Endothelial cell of umbilical vein (primary cell): ENCODE results near the gene ADD1. TPM values are rescaled to one million over a fixed set of nuclear protein-coding genes. Genes with fewer than 3 reads are reported as not detected.
"Not testable (repeated sequence)": the region's sequence is repeated elsewhere in the genome, so short reads cannot be mapped to it uniquely, and the experiment has no call there.

Experiments used
- BruUV-seq: library from RNA; stranded (reverse); fragments of 400-500 nt; replicated peaks from 2 replicates; lab custom pipeline; 2021; lab: Mats Ljungman, UMichigan
- CTCF ChIA-PET: fragments of 300-600, 350-600 bp; sonication (Branson Sonifier 250); formaldehyde crosslinking; loops from one replicate; lab custom pipeline; 2021; ENCODE audit warnings: antibody characterized with exemption, inconsistent platforms; lab: Charles Lee
- POLR2A ChIA-PET: fragments of 300-600, 350-600 bp; sonication (Branson Sonifier 250); formaldehyde crosslinking; loops from one replicate; lab custom pipeline; 2021; ENCODE audit warnings: antibody characterized with exemption, inconsistent platforms; lab: Charles Lee
- DNase-seq: peaks from one replicate; pipeline ENCODE4 v3.0.0-alpha.2; 2011; ENCODE audit warnings: low read depth, low spot score
- FAIRE-seq: peaks from 2 replicates; lab custom pipeline; 2011; peaks lifted over from hg19 to GRCh38; lab: Jason Lieb, UNC
- H2AFZ ChIP-seq: 2 replicates; pipeline ENCODE4 v1.6.0; 2012; ENCODE audit warnings: low read depth, low read length, control low read depth, inconsistent platforms
- H3K27ac ChIP-seq: 2 replicates; pipeline ENCODE4 v1.5.1; 2011; ENCODE audit warnings: low read depth, mild to moderate bottlenecking, control low read depth, low read length, moderate library complexity; ENCODE audit not compliant: insufficient read depth
- H3K27me3 ChIP-seq, 2 experiments: 2 replicates each; pipeline versions ENCODE4 v1.6.0 to v1.6.1; 2011; ENCODE audit warnings: low read length in 2 of 2, mixed read lengths in 1 of 2; ENCODE audit not compliant: control insufficient read depth in 2 of 2, insufficient read depth in 2 of 2
- H3K36me3 ChIP-seq, 2 experiments: 2 replicates in 1 of 2; 3 replicates in 1 of 2; pipeline ENCODE4 v1.5.1; 2011; ENCODE audit warnings: low read length in 2 of 2, mild to moderate bottlenecking in 1 of 2, moderate library complexity in 1 of 2; ENCODE audit not compliant: control insufficient read depth in 2 of 2, insufficient read depth in 2 of 2; ENCODE audit errors: extremely low read depth in 1 of 2
- H3K4me1 ChIP-seq: 3 replicates; pipeline ENCODE4 v1.5.1; 2011; ENCODE audit warnings: mild to moderate bottlenecking, low read length; ENCODE audit not compliant: control insufficient read depth, insufficient read depth; ENCODE audit errors: extremely low read depth
- H3K4me2 ChIP-seq: 2 replicates; pipeline ENCODE4 v1.6.1; 2011; ENCODE audit warnings: low read length, control low read depth, mixed read lengths; ENCODE audit not compliant: insufficient read depth
- H3K4me3 ChIP-seq, 3 experiments: fragments of 200-600 bp in 1 of 3; sonication (generic), shearing (Covaris generic) in 1 of 3; replicated peaks in 1 of 3; 2 replicates each; pipeline ENCODE4 v1.5.1; 2011 to 2016; ENCODE audit warnings: control low read depth in 3 of 3, low read length in 3 of 3, mild to moderate bottlenecking in 2 of 3, inconsistent platforms in 1 of 3, low read depth in 1 of 3, moderate library complexity in 1 of 3; ENCODE audit not compliant: insufficient read depth in 1 of 3
- H3K79me2 ChIP-seq: 2 replicates; pipeline ENCODE4 v1.6.0; 2012; ENCODE audit warnings: low read length, inconsistent platforms; ENCODE audit not compliant: control insufficient read depth, insufficient read depth
- H3K9ac ChIP-seq: replicated peaks from 2 replicates; pipeline ENCODE3; 2011; ENCODE audit warnings: low read length, control low read depth; ENCODE audit not compliant: insufficient read depth; ENCODE audit errors: extremely low read depth
- H3K9me1 ChIP-seq: replicated peaks from 3 replicates; pipeline ENCODE4 v1.6.0; 2011; ENCODE audit warnings: mild to moderate bottlenecking, low read length; ENCODE audit not compliant: control insufficient read depth, insufficient read depth; ENCODE audit errors: extremely low read depth
- H3K9me3 ChIP-seq: replicated peaks from 2 replicates; pipeline ENCODE4 v1.5.1; 2012; ENCODE audit warnings: low read length, inconsistent platforms; ENCODE audit not compliant: control insufficient read depth, insufficient read depth
- H4K20me1 ChIP-seq: replicated peaks from 2 replicates; pipeline ENCODE3; 2011; ENCODE audit warnings: mild to moderate bottlenecking, low read length; ENCODE audit not compliant: control insufficient read depth, insufficient read depth; ENCODE audit errors: extremely low read depth
- EZH2 ChIP-seq: IDR thresholded peaks from 2 replicates; pipeline ENCODE4 v1.6.1; 2012; ENCODE audit warnings: borderline replicate concordance, low read depth, mild to moderate bottlenecking, moderate library complexity, low read length, inconsistent platforms; ENCODE audit not compliant: severe bottlenecking
- FOS ChIP-seq: IDR thresholded peaks from 2 replicates; pipeline ENCODE4 v1.6.1; 2011; ENCODE audit warnings: mild to moderate bottlenecking, low read length, moderate library complexity, borderline replicate concordance; ENCODE audit not compliant: insufficient read depth
- GATA2 ChIP-seq: IDR thresholded peaks from 2 replicates; pipeline ENCODE4 v1.7.0; 2011; ENCODE audit warnings: low read depth, mild to moderate bottlenecking, moderate library complexity, mixed read lengths, low read length; ENCODE audit not compliant: insufficient read length, insufficient read depth
- JUN ChIP-seq: IDR thresholded peaks from 2 replicates; pipeline ENCODE4 v1.6.1; 2011; ENCODE audit warnings: borderline replicate concordance, low read depth; ENCODE audit not compliant: insufficient read length, insufficient read depth
- MAX ChIP-seq: IDR thresholded peaks from 2 replicates; pipeline ENCODE4 v1.6.1; 2011; ENCODE audit not compliant: insufficient read depth, insufficient read length
- MYC ChIP-seq: IDR thresholded peaks from one replicate; pipeline ENCODE4 v1.6.1; 2011; ENCODE audit warnings: mild to moderate bottlenecking, low read depth, low read length
- POLR2A ChIP-seq: IDR thresholded peaks from 2 replicates; pipeline ENCODE4 v1.6.1; 2012; ENCODE audit warnings: low read depth, mild to moderate bottlenecking, control low read depth, low read length
- POLR2AphosphoS5 ChIP-seq: IDR thresholded peaks from 2 replicates; pipeline ENCODE4 v1.6.1; 2012; ENCODE audit warnings: low read depth, mild to moderate bottlenecking, control low read depth, low read length, moderate library complexity; ENCODE audit not compliant: insufficient read depth
- dilution Hi-C: fragments of 300-500 bp; cut with MboI; formaldehyde crosslinking; loops from one replicate; pipeline ENCODE4 v1.15.0; 2019; ENCODE audit warnings: low sequenced_read_pairs; ENCODE audit not compliant: extremely low pct_ligation_motif_present
- intact Hi-C: fragments of 100-400 bp; cut with micrococcal nuclease; formaldehyde crosslinking; loops from one replicate; pipeline ENCODE4 v1.10.0; 2022
- polyA plus RNA-seq, 4 experiments: library from polyadenylated mRNA; depleted of rRNA in 3 of 4; stranded (reverse) in 3 of 4; unstranded in 1 of 4; fragments of >200 nt; gene quantifications; 2 replicates each; pipeline versions ENCODE4 v1.2.1 to v1.2.3, GENCODE V29; 2011 to 2012; ENCODE audit warnings: missing spikeins in 1 of 4
- total RNA-seq: library from RNA; stranded (reverse); gene quantifications from 2 replicates; pipeline ENCODE4 v1.2.3, GENCODE V29; 2021
- TF ChIP-seq, protein P1 (sequence below), 2 donors: IDR thresholded peaks; 1 replicate in 1 of 2; 2 replicates in 1 of 2; pipeline ENCODE4 v1.5.1; 2011; ENCODE audit warnings: low read length in 2 of 2, mild to moderate bottlenecking in 2 of 2, moderate library complexity in 2 of 2, control low read depth in 1 of 2, inconsistent platforms in 1 of 2, low read depth in 1 of 2; ENCODE audit not compliant: insufficient read depth in 1 of 2; ENCODE audit errors: extremely low read depth in 1 of 2

ADD1 gene
- total and polyA plus RNA-seq, 2 donors (not counting 3 experiments of a cell fraction or from before 2014, with no cell fraction given), result 219 to 305 TPM

DNA sequence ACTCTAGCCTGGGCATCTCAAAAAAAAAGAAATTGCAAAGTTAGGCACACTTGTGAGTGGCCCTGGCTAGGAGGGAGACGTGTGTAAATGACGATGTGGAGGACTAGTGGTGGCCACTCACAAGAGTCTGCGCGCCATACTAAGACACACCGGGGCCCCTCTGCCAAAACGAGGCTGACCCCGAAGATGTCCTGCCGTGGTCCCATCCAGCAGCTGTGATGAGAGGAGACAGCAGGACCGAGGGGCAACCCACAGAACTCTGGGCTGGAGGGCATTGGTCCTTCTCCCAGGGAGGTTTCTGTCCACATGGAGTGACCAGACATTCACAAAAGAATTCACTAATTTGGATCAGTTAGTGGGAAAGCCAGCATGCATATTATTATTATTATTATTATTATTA lies 72.1 kb downstream of the ADD1 start:
- no peak for FAIRE-seq
- POLR2A ChIA-PET, result no interaction called here
- intact Hi-C loops, result no loop called here

GRCh38 chr4:2916696-2917095 lies 73.1 kb downstream of the ADD1 start:
- dilution Hi-C loops, POLR2A ChIA-PET, intact Hi-C loops, H3K9me1 ChIP-seq, H3K27ac ChIP-seq, H4K20me1 ChIP-seq, H3K4me3 ChIP-seq, FAIRE-seq, H3K4me2 ChIP-seq, H2AFZ ChIP-seq, H3K27me3 ChIP-seq, DNase-seq, BruUV-seq, H3K9me3 ChIP-seq, H3K4me1 ChIP-seq, CTCF ChIA-PET, H3K9ac ChIP-seq: not testable (repeated sequence)
- H3K36me3 ChIP-seq, result peaks cover 15 to 20% of the 10 kb centered on the region in 2 experiments
- H3K79me2 ChIP-seq, result peaks cover 27% of the 10 kb centered on the region

More for the DNA sequence above, 72.1 kb downstream of the ADD1 start:
- no peaks in the 10 kb centered on the region for H3K9me1 ChIP-seq
- no TSS peak for BruUV-seq
- no peak overlapping the region for H3K4me2 ChIP-seq
- H4K20me1 ChIP-seq, result no peaks in the 10 kb centered on the region
- H3K4me3 ChIP-seq, result no peak overlapping the region
- no peaks in the 10 kb centered on the region for H3K27me3 ChIP-seq
- H3K9ac ChIP-seq, result no peak overlapping the region
- no peak overlapping the region for H2AFZ ChIP-seq
- H3K79me2 ChIP-seq, result peaks cover 27% of the 10 kb centered on the region
- no peak overlapping the region for H3K27ac ChIP-seq
- H3K36me3 ChIP-seq, result peaks cover 16 to 26% of the 10 kb centered on the region in 2 experiments
- TF ChIP-seq EZH2, result no peak
- no peak for TF ChIP-seq FOS
- TF ChIP-seq POLR2AphosphoS5, result no peak
- no peak for TF ChIP-seq MAX
- TF ChIP-seq MYC, result no peak
- TF ChIP-seq, protein P1, sequence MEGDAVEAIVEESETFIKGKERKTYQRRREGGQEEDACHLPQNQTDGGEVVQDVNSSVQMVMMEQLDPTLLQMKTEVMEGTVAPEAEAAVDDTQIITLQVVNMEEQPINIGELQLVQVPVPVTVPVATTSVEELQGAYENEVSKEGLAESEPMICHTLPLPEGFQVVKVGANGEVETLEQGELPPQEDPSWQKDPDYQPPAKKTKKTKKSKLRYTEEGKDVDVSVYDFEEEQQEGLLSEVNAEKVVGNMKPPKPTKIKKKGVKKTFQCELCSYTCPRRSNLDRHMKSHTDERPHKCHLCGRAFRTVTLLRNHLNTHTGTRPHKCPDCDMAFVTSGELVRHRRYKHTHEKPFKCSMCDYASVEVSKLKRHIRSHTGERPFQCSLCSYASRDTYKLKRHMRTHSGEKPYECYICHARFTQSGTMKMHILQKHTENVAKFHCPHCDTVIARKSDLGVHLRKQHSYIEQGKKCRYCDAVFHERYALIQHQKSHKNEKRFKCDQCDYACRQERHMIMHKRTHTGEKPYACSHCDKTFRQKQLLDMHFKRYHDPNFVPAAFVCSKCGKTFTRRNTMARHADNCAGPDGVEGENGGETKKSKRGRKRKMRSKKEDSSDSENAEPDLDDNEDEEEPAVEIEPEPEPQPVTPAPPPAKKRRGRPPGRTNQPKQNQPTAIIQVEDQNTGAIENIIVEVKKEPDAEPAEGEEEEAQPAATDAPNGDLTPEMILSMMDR (IDR thresholded peaks at IDR 0.05; ENCODE audit: extremely low read depth in 1 of 2, insufficient read depth in 1 of 2, low read depth in 1 of 2, low read length in 2 of 2), result no peak
- no peak for TF ChIP-seq GATA2
- TF ChIP-seq POLR2A, result no peak
- no peak for TF ChIP-seq JUN
- H3K9me3 ChIP-seq, result no peaks in the 10 kb centered on the region
- no peak for DNase-seq
- CTCF ChIA-PET, result interaction anchor here (1.0 kb wide), 1 partner anchor 35 kb away, joined by 3 read pairs; no protein-coding TSS in a partner anchor
- H3K4me1 ChIP-seq, result no peaks in the 10 kb centered on the region
- dilution Hi-C loops, result no loop called here

DNA sequence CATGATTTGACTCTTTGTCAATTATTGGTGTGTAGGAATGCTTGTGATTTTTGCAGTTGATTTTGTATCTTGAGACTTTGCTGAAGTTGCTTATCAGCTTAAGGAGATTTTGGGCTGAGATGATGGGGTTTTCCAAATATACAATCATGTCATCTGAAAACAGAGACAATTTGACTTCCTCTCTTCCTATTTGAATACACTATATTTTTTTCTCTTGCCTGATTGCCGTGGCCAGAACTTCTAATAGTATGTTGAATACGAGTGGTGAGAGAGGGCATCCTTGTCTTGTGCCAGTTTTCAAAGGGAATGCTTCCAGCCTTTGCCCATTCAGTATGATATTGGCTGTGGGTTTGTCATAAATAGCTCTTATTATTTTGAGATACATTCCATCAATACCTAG lies 74.7 kb downstream of the ADD1 start:
- H3K9ac ChIP-seq, H3K4me2 ChIP-seq, H3K4me3 ChIP-seq, BruUV-seq, H4K20me1 ChIP-seq, H3K27me3 ChIP-seq, CTCF ChIA-PET, dilution Hi-C loops, FAIRE-seq, intact Hi-C loops, DNase-seq, H2AFZ ChIP-seq, H3K4me1 ChIP-seq, H3K9me1 ChIP-seq, H3K27ac ChIP-seq, H3K9me3 ChIP-seq, POLR2A ChIA-PET: not testable (repeated sequence)
- H3K36me3 ChIP-seq, result peaks cover 8 to 19% of the 10 kb centered on the region in 2 experiments
- H3K79me2 ChIP-seq, result peaks cover 27% of the 10 kb centered on the region
